ENCODE measurements around the gene GPR82.
"Not testable (repeated sequence)": the region's sequence is repeated elsewhere in the genome, so short reads cannot be mapped to it uniquely, and the experiment has no call there.

GPR82 gene, protein sequence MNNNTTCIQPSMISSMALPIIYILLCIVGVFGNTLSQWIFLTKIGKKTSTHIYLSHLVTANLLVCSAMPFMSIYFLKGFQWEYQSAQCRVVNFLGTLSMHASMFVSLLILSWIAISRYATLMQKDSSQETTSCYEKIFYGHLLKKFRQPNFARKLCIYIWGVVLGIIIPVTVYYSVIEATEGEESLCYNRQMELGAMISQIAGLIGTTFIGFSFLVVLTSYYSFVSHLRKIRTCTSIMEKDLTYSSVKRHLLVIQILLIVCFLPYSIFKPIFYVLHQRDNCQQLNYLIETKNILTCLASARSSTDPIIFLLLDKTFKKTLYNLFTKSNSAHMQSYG

DNA sequence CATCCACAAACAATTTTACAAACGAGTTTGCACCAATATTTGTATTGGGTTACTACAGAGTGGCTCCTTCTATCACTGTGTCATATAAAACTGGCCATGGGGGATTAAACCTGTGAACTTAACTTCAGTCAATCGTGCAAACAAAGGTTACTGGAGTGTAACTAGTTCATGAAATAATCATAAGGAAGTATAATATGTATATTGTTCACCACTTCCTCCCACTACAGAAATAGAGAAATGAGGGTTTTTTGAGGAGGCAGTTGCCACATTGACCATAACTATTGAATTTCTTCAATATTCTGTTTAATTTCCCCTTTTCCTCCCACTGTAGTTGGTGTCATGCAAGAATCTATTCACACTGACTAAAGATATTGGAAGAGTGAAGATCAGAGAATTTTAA, at the start of gene GPR82:
TSS of gene GPR82 (plus strand) at position 356 of the 400 bp plus-strand sequence. CDS start 2,846 bp downstream, outside the sequence.
- H3K4me2 ChIP-seq = peak within 1 kb of the TSS in 9 of 11 experiments; percentile 13 to 64 (median 33); a peak in 15 of 22 replicates
- H3K9ac ChIP-seq = no peak within 1 kb of the TSS
- H4K20me1 ChIP-seq = peaks cover 0 to 4% (median 0%) of the 10 kb centered on the region in 11 experiments; a peak in 2 of 22 replicates
- H3K4me3 ChIP-seq = peak within 1 kb of the TSS in 1 of 10 experiments; percentile 8; a peak in 1 of 20 replicates
- TF ChIP-seq Cebpa-rat (IDR thresholded peaks at IDR 0.05) = no peak
- peaks cover 0 to 7% (median 5%) of the 10 kb centered on the region in 11 experiments; a peak in 8 of 22 replicates for H3K36me3 ChIP-seq
- H3K4me1 ChIP-seq = peaks cover 18 to 35% (median 25%) of the 10 kb centered on the region in 10 experiments
- H3K27me3 ChIP-seq = peaks cover 94 to 100% (median 100%) of the 10 kb centered on the region in 11 experiments
- H3K9me3 ChIP-seq (replicated peaks in 1 of 11) = peaks cover 8 to 30% (median 10%) of the 10 kb centered on the region in 11 experiments
- no peak within 1 kb of the TSS for H3K27ac ChIP-seq

DNA sequence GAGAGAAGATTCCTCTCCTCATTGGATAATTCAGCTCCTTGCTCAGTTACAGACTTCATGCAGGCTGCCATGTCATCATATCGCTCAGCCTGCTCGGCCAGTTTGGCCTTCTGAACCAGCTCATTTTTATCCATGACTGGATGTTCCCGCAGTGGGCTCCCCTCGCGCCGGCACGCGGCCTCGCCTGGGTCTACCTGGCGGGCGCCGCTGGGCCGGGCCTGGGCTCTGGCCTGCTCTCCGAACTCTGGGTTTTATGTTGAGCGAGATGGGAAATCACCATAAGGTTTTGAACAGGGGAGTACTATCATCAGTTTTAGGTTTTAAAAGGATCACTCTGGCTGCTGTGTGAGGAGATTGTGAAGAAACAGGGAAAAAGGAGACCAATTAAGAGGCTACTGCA, 47.6 kb upstream of the GPR82 start:
- not testable (repeated sequence) for H3K27ac ChIP-seq; H3K9me3 ChIP-seq (replicated peaks in 1 of 11); H4K20me1 ChIP-seq; H3K4me3 ChIP-seq; H3K36me3 ChIP-seq; H3K4me1 ChIP-seq; H3K9ac ChIP-seq; H3K4me2 ChIP-seq
- peaks cover 73 to 98% (median 95%) of the 10 kb centered on the region in 11 experiments for H3K27me3 ChIP-seq

DNA sequence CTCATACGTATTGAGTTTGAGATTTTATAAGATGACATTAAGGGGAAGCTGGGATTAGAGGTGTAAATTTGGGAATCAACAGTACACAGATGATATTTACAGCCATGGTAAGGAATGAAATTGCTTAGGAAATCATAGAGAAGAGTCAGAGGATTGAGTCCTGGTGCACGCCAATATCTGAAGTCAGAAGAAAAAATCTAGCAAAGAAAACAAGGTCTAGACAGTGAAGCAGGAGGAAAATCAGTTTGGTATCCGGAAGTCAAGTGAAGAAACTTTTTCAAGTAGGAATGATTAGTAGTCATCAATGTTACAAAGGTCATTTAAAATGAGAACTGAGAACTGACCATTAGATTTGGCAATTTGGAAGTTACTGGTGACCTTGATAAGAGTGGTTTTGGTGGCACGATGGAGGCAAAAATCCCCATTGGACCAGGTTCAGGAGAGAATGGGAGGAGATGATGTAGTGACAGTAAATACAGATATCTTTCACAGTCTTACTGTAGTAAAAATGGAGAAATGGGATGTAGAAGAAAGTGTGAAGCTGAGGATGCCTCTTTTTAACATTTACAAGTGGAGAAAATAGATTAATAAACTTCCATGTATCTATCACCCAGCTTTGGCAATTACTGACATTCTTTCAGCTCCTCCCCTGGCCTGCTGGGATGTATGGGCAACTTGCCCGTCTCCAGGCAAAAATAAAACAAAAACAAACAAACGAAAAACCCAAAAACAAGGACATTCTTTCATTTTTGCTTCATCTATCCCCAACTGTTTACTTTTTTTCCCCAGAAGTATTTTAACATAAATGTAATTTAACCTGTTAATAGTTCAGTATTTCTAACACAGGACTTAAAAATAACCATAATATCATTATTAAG, 46.6 kb upstream of the GPR82 start:
- H3K9ac ChIP-seq = no peak overlapping the region
- H4K20me1 ChIP-seq = no peaks in the 10 kb centered on the region
- TF ChIP-seq Cebpa-rat (IDR thresholded peaks at IDR 0.05) = no peak
- no peak overlapping the region for H3K4me3 ChIP-seq
- H3K36me3 ChIP-seq = no peaks in the 10 kb centered on the region
- no peaks in the 10 kb centered on the region for H3K4me1 ChIP-seq
- no peak overlapping the region for H3K4me2 ChIP-seq
- H3K9me3 ChIP-seq (replicated peaks in 1 of 11) = no peaks in the 10 kb centered on the region
- H3K27me3 ChIP-seq = peaks cover 73 to 98% (median 95%) of the 10 kb centered on the region in 11 experiments
- H3K27ac ChIP-seq = no peak overlapping the region

DNA sequence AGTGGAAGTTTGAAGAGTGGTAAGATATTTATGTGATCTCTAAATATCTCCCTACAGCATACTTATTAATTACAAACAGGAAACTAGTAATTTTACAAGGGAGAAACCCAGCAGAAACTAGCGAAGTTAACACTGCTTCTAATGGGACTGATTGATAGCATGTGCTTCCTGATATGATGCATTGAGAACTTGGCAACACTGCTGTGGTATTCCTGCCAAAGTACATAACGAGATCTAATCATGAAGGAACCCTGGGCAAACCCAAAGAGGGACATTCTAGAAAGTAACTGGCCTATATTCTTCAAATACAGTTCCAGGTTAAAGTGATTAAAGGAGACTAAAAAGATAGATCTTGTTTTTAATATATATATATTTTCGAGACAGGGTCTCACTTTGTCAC, 39.8 kb upstream of the GPR82 start:
- no peaks in the 10 kb centered on the region for H3K36me3 ChIP-seq
- peaks cover 89 to 99% (median 95%) of the 10 kb centered on the region in 11 experiments for H3K27me3 ChIP-seq
- no peak overlapping the region for H3K9ac ChIP-seq
- no peaks in the 10 kb centered on the region for H3K9me3 ChIP-seq (replicated peaks in 1 of 11)
- H4K20me1 ChIP-seq = no peaks in the 10 kb centered on the region
- peaks cover 0 to 29% (median 0%) of the 10 kb centered on the region in 10 experiments; a peak in 8 of 20 replicates for H3K4me1 ChIP-seq
- H3K4me2 ChIP-seq = no peak overlapping the region
- no peak overlapping the region for H3K4me3 ChIP-seq
- no peak for TF ChIP-seq Cebpa-rat (IDR thresholded peaks at IDR 0.05)
- no peak overlapping the region for H3K27ac ChIP-seq

DNA sequence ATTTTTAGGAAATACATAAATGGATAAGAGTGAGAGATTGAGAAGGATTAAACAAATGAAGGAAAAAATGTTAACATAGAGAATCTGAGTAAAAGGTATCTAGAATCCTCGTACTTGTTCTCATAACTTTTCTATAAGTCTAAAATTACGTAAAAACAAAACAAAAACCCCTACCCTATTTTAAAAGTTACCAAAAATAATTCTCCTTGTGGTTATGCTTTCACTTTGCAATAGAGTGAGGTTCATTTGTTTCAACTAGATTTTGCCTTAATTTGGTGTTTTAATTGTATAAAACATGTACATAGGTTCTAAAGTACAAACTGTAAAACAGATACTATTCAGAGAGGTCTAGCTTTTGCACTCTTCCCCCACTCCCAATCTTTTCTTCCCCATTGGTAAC, 39.0 kb upstream of the GPR82 start:
- Histone ChIP-seq H4K20me1 (no peaks in the 10 kb centered on the region), H3K27me3 (peaks cover 84 to 97% (median 94%) of the 10 kb centered on the region in 11 experiments), H3K9ac (no peak overlapping the region), H3K9me3 (replicated peaks in 1 of 11) (no peaks in the 10 kb centered on the region), H3K4me3 (no peak overlapping the region), H3K4me1 (peaks cover 0 to 29% (median 0%) of the 10 kb centered on the region in 10 experiments; a peak in 8 of 20 replicates), H3K36me3 (no peaks in the 10 kb centered on the region), H3K4me2 (no peak overlapping the region), H3K27ac (no peak overlapping the region)
- TF ChIP-seq Cebpa-rat (IDR thresholded peaks at IDR 0.05) = no peak

DNA sequence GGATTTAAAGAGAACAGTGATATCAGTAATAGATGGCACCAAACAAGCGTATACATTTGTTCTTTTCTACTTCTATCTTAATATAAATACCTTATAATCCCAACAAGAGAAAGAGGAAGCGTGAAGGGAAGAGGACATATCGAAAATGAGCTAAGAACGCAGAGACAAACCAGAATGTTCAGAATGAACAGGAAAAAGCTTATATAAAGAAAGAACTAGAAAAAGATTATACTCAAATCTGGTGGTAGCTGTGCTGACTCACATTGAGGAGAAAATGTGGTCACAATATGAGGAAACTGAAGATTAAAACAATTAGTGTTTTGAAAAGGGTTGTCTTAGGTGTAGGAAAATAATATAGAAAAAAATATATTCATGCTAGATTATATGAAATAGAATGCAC, 37.2 kb upstream of the GPR82 start:
- H3K4me1 ChIP-seq = peaks cover 0 to 30% (median 0%) of the 10 kb centered on the region in 10 experiments; a peak in 8 of 20 replicates
- H4K20me1 ChIP-seq = no peaks in the 10 kb centered on the region
- no peak overlapping the region for H3K9ac ChIP-seq
- H3K4me2 ChIP-seq = peak overlapping the region in 3 of 11 experiments; percentile 49 to 59 (median 52); a peak in 5 of 22 replicates
- no peak for TF ChIP-seq Cebpa-rat (IDR thresholded peaks at IDR 0.05)
- no peaks in the 10 kb centered on the region for H3K36me3 ChIP-seq
- H3K27me3 ChIP-seq = peaks cover 88 to 98% (median 96%) of the 10 kb centered on the region in 11 experiments
- H3K9me3 ChIP-seq (replicated peaks in 1 of 11) = no peaks in the 10 kb centered on the region
- H3K27ac ChIP-seq = no peak overlapping the region
- H3K4me3 ChIP-seq = no peak overlapping the region

DNA sequence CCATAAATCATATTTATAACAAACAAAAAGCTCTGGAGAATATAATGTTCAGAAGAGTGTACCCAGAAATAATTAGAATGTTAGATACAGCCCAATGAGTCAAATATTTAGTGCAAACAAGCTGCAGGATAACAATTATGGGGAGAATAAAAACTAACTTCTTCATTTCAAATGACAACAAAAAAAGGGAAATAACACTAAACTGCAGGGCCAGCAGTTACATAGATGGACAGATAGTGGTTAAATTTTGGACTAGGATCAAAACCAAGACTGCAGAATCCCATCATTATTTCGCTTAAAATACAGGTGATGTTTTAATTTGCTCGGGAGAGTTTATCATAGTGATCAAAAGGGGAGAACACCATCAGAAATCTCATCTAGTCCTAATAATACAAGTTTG, 35.8 kb upstream of the GPR82 start:
- H3K4me2 ChIP-seq = peak overlapping the region in 2 of 11 experiments; percentile 4 to 59; a peak in 3 of 22 replicates
- no peak overlapping the region for H3K9ac ChIP-seq
- H3K27ac ChIP-seq = no peak overlapping the region
- no peaks in the 10 kb centered on the region for H3K36me3 ChIP-seq
- H3K4me1 ChIP-seq = peaks cover 0 to 44% (median 0%) of the 10 kb centered on the region in 10 experiments; a peak in 8 of 20 replicates
- H3K9me3 ChIP-seq (replicated peaks in 1 of 11) = no peaks in the 10 kb centered on the region
- H3K4me3 ChIP-seq = no peak overlapping the region
- no peaks in the 10 kb centered on the region for H4K20me1 ChIP-seq
- no peak for TF ChIP-seq Cebpa-rat (IDR thresholded peaks at IDR 0.05)
- H3K27me3 ChIP-seq = peaks cover 88 to 98% (median 96%) of the 10 kb centered on the region in 11 experiments

DNA sequence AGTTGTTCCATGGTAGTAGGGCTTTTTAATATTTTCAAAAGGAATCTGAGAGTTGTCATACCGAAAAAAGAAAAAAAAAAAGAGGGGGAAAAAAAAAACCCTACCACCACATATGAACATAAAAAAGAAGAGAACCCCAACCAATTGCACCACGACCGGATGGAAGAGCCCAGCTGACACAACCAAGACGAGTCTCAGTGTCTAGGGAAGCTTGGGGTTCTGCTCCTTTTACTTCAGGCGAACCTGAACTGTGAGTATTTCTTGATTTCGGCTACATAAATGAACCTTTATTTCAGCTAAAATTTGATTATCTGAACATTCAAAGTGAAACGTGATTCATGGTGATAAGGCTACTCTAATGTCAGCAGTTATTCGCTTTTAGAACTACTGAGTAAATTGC, 35.1 kb upstream of the GPR82 start, which contains the start of gene GPR34:
TSS of gene GPR34 (plus strand) at position 139 of the 400 bp plus-strand sequence. CDS start 6,661 bp downstream, outside the sequence.
- Histone ChIP-seq H3K4me3 (no peak within 1 kb of the TSS), H3K4me2 (peak within 1 kb of the TSS in 3 of 11 experiments; percentile 4 to 59 (median 47); a peak in 4 of 22 replicates), H3K4me1 (peaks cover 0 to 50% (median 2%) of the 10 kb centered on the region in 10 experiments; a peak in 11 of 20 replicates), H3K27ac (no peak within 1 kb of the TSS), H3K27me3 (peaks cover 88 to 98% (median 96%) of the 10 kb centered on the region in 11 experiments), H4K20me1 (no peaks in the 10 kb centered on the region), H3K9ac (no peak within 1 kb of the TSS), H3K36me3 (no peaks in the 10 kb centered on the region), H3K9me3 (replicated peaks in 1 of 11) (no peaks in the 10 kb centered on the region)
- TF ChIP-seq Cebpa-rat (IDR thresholded peaks at IDR 0.05) = no peak

DNA sequence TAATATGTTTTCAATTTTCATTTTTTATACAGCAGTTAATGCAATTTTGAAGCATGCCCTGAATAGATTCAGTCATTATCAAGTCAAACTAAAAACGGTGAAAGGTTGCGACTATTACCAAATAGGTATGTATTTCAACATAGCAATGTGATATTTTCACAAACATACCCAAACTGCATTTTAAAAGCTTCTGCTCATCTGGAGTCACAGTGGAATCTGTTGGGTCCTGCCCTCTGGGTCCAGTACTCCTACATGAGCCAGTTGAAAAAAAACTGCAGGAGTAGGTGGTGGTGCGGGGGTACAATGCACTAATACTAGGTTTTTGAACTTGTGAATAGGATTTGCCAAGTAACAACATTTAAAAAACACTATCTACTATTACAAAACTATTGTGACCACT, 34.3 kb upstream of the GPR82 start:
- peaks cover 88 to 98% (median 96%) of the 10 kb centered on the region in 11 experiments for H3K27me3 ChIP-seq
- no peaks in the 10 kb centered on the region for H3K36me3 ChIP-seq
- H3K27ac ChIP-seq = no peak overlapping the region
- no peaks in the 10 kb centered on the region for H3K9me3 ChIP-seq (replicated peaks in 1 of 11)
- no peak overlapping the region for H3K4me3 ChIP-seq
- TF ChIP-seq Cebpa-rat (IDR thresholded peaks at IDR 0.05) = no peak
- H3K4me1 ChIP-seq = peaks cover 0 to 56% (median 2%) of the 10 kb centered on the region in 10 experiments; a peak in 11 of 20 replicates
- no peak overlapping the region for H3K4me2 ChIP-seq
- H3K9ac ChIP-seq = no peak overlapping the region
- H4K20me1 ChIP-seq = 0 out of 22 replicates have a peak, but pooled peaks cover 0 to 3% (median 0%) of the 10 kb centered on the region in 11 experiments
